Measurements from ENCODE around the gene HRH3.

Gene HRH3

DNA sequence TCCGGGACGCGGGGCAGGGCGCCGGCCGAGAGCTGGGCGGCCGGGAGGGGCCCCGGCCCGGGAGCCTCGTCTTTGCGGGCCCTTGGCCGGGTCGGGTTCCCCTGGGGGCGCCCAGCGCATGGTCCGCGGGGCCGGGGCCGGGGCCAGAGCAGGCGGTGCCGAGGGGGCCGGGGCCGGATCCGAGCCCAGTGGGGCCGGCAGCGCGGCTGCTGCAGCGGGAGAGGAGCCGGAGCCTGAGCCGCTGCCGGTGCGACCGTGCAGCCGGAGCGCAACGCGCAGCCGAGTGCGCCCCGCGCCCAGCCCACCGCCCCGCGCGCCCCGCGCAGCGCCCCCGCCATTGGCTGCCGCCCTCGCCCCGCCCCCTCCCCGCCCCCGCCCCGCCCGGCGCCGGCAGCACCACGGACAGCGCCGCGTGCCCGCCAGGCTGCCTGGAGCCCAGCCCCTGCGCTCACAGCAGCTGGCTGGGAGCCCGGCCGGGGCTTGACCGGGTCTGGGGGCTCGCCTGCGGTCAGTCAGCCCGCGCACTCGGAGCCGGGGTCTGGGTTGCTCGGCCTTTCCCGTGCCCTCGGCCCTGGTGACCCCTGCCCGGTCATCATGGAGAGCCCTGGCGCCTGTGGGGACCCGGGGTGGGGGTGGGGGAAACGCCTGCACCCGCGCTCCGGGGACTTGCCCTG, at the start of gene HRH3:
Gene HRH3 (minus strand): TSS at position 287 of the 674 bp plus-strand sequence. CDS start 308 bp downstream, outside the sequence.
- Histone ChIP-seq H3K4me3 (ENCODE audit: low read depth, low read length) (peak within 1 kb of the TSS; percentile 49), H3K9me3 (ENCODE audit: control insufficient read depth, insufficient read depth, low read length) (no peaks in the 10 kb centered on the region), H3K9ac (ENCODE audit: low read depth, low read length) (no peak within 1 kb of the TSS), H3K4me1 (ENCODE audit: control insufficient read depth, insufficient read depth, low read length) (no peaks in the 10 kb centered on the region), H3K36me3 (ENCODE audit: control insufficient read depth, insufficient read depth, low read length) (no peaks in the 10 kb centered on the region), H3K27me3 (ENCODE audit: control insufficient read depth, insufficient read depth, low read length) (peaks cover 29% of the 10 kb centered on the region)

DNA sequence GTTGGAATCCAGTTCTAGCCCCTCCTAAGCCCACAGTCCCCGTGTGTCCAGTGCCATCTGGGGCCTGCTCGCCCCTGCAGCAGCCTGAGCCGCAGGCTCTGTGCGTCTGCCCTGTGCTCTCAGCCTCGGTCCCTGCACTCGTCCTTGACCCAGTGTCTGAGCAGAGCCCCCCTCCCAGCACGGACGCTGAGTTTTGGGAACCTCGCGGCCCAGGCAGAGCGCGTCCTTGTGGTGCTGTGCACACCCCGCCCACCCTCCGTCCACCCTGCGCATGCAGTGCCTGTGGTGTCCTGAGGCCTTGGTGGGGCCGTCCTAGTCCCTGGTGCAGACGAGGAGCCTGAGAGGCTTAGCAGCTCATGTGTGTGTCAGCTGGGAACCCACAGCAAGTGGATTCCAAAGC, 49.8 kb upstream of the HRH3 start:
- peaks cover 24% of the 10 kb centered on the region for H3K36me3 ChIP-seq (ENCODE audit: control insufficient read depth, insufficient read depth, low read length)
- H3K9me3 ChIP-seq (ENCODE audit: control insufficient read depth, insufficient read depth, low read length) = no peaks in the 10 kb centered on the region
- H3K4me1 ChIP-seq (ENCODE audit: control insufficient read depth, insufficient read depth, low read length) = no peaks in the 10 kb centered on the region
- H3K9ac ChIP-seq (ENCODE audit: low read depth, low read length) = no peak overlapping the region
- no peak overlapping the region for H3K4me3 ChIP-seq (ENCODE audit: low read depth, low read length)
- no peaks in the 10 kb centered on the region for H3K27me3 ChIP-seq (ENCODE audit: control insufficient read depth, insufficient read depth, low read length)

DNA sequence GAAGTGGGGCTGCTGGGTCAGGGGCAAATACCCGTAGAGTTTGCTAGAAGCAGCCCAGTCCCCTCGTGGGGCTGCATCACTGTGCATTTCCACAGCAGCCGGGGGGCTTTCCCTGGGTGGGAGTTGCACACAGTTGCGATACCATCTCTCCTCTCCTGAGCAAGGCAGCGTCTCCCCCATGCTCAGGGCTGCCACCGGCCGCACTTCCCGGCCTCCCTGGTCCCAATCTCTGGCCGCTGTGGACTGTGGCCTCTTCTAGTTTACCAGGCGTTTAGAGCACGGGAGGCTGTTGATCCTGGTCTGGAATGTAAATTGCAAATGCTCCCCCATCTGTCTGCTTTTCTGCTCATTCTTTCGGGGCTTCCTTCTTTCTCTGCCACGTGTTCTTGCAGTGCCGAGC, 49.3 kb upstream of the HRH3 start:
- Histone ChIP-seq H3K9me3 (ENCODE audit: control insufficient read depth, insufficient read depth, low read length) (no peaks in the 10 kb centered on the region), H3K36me3 (ENCODE audit: control insufficient read depth, insufficient read depth, low read length) (peaks cover 25% of the 10 kb centered on the region), H3K4me1 (ENCODE audit: control insufficient read depth, insufficient read depth, low read length) (no peaks in the 10 kb centered on the region), H3K4me3 (ENCODE audit: low read depth, low read length) (no peak overlapping the region), H3K9ac (ENCODE audit: low read depth, low read length) (no peak overlapping the region), H3K27me3 (ENCODE audit: control insufficient read depth, insufficient read depth, low read length) (no peaks in the 10 kb centered on the region)

DNA sequence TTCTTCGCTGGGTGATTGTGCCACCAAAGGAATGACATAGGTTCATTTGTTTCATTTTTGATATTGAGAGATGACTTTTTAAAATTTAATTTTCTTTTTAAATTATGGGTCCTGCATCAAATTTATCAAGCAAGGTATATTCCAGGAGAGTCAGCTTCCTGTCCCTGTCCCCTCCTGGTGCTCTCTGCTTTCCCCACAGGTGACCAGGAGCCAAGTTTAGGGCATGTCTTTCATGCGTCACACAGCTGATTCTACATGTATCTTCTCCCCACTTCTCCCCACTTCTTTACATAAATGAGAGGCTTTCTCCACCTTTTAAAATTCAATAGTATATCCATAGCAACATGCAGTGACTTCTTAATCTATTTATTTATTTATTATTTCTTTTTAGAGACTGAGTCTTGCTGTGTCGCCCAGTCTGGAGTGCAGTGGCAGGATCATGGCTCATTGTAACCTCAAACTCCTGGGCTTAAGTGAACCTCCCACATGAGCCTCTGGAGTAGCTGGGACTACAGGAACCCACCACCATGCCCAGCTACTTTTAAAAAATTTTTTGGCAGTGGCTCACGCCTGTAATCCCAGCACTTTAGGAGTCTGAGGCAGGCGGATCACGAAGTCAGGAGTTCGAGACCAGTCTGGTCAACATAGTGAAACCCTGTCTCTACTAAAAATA, 48.3 kb upstream of the HRH3 start:
- no peaks in the 10 kb centered on the region for H3K9me3 ChIP-seq (ENCODE audit: control insufficient read depth, insufficient read depth, low read length)
- no peak overlapping the region for H3K4me3 ChIP-seq (ENCODE audit: low read depth, low read length)
- H3K9ac ChIP-seq (ENCODE audit: low read depth, low read length) = no peak overlapping the region
- H3K4me1 ChIP-seq (ENCODE audit: control insufficient read depth, insufficient read depth, low read length) = no peaks in the 10 kb centered on the region
- H3K36me3 ChIP-seq (ENCODE audit: control insufficient read depth, insufficient read depth, low read length) = peaks cover 28% of the 10 kb centered on the region
- no peaks in the 10 kb centered on the region for H3K27me3 ChIP-seq (ENCODE audit: control insufficient read depth, insufficient read depth, low read length)

DNA sequence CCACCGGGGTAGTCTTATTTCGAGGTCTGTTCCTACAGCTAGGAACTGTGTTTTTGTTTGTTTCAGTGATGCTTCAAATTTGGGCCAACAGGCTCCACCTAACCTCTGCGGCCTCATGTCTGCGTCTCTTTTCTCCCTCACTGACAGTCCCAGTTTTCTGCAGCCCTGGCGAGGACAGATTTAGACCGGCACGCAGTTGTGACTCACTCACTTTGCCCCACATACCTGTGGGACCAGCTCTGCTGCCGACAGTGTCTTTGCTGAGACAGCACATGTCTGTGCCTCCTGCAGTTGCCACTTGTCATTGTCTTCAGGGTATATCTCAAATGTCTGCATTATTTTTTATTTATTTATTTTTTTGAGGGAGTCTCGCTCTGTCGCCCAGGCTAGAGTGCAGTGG, 47.5 kb upstream of the HRH3 start:
- peaks cover 30% of the 10 kb centered on the region for H3K36me3 ChIP-seq (ENCODE audit: control insufficient read depth, insufficient read depth, low read length)

DNA sequence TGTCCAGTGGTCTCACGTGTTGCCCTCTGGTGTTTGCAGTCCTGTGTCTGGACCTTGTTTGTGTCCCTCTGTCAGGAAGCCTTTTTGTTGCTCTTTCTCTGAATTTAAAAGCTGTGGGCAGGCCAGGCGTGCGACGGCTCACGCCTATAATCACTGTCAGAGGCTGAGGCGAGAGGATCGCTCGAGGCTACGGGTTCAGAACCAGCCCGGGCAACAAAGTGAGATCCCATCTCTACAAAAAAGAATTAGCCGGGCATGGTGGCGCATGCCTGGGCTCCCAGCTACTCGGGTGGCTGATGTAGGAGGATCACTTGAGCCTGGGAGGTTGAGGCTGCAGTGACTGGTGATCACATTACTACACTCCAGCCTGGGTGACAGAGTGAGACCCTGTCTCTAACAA, 46.8 kb upstream of the HRH3 start:
- Histone ChIP-seq H3K9me3 (ENCODE audit: control insufficient read depth, insufficient read depth, low read length) (no peaks in the 10 kb centered on the region), H3K9ac (ENCODE audit: low read depth, low read length) (no peak overlapping the region), H3K27me3 (ENCODE audit: control insufficient read depth, insufficient read depth, low read length) (no peaks in the 10 kb centered on the region), H3K4me1 (ENCODE audit: control insufficient read depth, insufficient read depth, low read length) (no peaks in the 10 kb centered on the region), H3K36me3 (ENCODE audit: control insufficient read depth, insufficient read depth, low read length) (peaks cover 28% of the 10 kb centered on the region), H3K4me3 (ENCODE audit: low read depth, low read length) (no peak overlapping the region)

More for the DNA sequence above, 47.5 kb upstream of the HRH3 start:
- Histone ChIP-seq H3K27me3 (ENCODE audit: control insufficient read depth, insufficient read depth, low read length) (no peaks in the 10 kb centered on the region), H3K4me1 (ENCODE audit: control insufficient read depth, insufficient read depth, low read length) (no peaks in the 10 kb centered on the region), H3K4me3 (ENCODE audit: low read depth, low read length) (no peak overlapping the region), H3K9ac (ENCODE audit: low read depth, low read length) (no peak overlapping the region), H3K9me3 (ENCODE audit: control insufficient read depth, insufficient read depth, low read length) (no peaks in the 10 kb centered on the region)

DNA sequence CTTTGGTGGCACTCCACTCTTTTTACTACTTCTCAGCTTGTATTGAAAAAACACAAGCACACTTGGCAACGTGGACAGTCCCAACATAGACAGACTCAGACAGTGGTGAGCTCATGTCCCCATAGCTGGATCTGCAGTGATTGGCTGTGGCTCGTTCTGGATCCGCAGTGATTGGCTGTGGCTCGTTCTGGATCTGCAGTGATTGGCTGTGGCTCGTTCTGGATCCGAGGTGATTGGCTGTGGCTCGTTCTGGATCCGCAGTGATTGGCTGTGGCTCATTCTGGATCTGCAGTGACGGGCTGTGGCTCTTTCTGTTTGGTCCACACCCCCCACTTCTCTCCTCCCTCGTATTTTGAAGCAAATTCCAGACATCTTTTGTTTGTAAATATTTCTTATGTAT, 46.3 kb upstream of the HRH3 start:
- H3K9me3 ChIP-seq (ENCODE audit: control insufficient read depth, insufficient read depth, low read length) = no peaks in the 10 kb centered on the region
- no peak overlapping the region for H3K4me3 ChIP-seq (ENCODE audit: low read depth, low read length)
- peaks cover 27% of the 10 kb centered on the region for H3K36me3 ChIP-seq (ENCODE audit: control insufficient read depth, insufficient read depth, low read length)
- no peak overlapping the region for H3K9ac ChIP-seq (ENCODE audit: low read depth, low read length)
- no peaks in the 10 kb centered on the region for H3K4me1 ChIP-seq (ENCODE audit: control insufficient read depth, insufficient read depth, low read length)
- H3K27me3 ChIP-seq (ENCODE audit: control insufficient read depth, insufficient read depth, low read length) = no peaks in the 10 kb centered on the region

DNA sequence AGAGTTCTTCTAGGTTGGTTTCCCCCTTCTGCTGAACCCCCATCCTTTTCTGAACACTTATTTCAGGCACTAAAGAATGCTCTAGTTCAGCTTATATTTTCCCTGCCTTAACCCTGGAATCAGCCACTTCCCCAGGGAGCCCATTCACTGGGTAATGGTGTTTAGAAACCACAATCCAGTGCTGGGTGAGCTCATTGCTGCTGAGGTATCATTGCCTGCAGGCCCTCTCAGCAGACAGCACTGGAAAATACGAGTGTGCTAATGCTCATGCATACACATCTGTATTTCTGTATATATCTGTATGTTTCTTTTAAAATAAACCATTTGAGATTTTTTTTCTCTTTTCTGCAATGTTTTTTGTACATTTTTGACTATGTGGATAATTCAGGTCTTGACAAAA, 45.3 kb upstream of the HRH3 start:
- H3K36me3 ChIP-seq (ENCODE audit: control insufficient read depth, insufficient read depth, low read length) = peaks cover 34% of the 10 kb centered on the region
- H3K9ac ChIP-seq (ENCODE audit: low read depth, low read length) = no peak overlapping the region
- no peak overlapping the region for H3K4me3 ChIP-seq (ENCODE audit: low read depth, low read length)
- no peaks in the 10 kb centered on the region for H3K27me3 ChIP-seq (ENCODE audit: control insufficient read depth, insufficient read depth, low read length)
- no peaks in the 10 kb centered on the region for H3K4me1 ChIP-seq (ENCODE audit: control insufficient read depth, insufficient read depth, low read length)
- H3K9me3 ChIP-seq (ENCODE audit: control insufficient read depth, insufficient read depth, low read length) = no peaks in the 10 kb centered on the region

DNA sequence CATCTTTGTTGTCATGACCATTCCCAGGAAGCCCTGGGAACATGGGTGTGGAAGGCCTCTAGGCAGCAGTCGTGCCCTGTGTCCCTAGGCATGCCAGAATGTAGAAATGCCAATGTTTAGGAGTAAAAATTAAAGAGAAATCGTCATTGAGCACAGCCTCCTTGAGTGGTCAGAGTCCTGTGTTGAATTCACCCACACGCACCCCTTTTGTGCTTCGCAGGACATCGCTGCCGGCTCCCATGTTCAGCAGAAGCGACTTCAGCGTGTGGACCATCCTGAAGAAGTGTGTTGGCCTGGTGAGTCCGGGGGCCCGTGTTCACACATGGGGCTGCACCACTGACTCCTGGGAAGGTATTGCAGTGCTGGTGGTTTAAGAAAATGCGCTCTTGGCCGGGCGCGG, 43.3 kb upstream of the HRH3 start:
- Histone ChIP-seq H3K27me3 (ENCODE audit: control insufficient read depth, insufficient read depth, low read length) (no peaks in the 10 kb centered on the region), H3K9me3 (ENCODE audit: control insufficient read depth, insufficient read depth, low read length) (no peaks in the 10 kb centered on the region), H3K9ac (ENCODE audit: low read depth, low read length) (no peak overlapping the region), H3K4me1 (ENCODE audit: control insufficient read depth, insufficient read depth, low read length) (no peaks in the 10 kb centered on the region), H3K4me3 (ENCODE audit: low read depth, low read length) (no peak overlapping the region), H3K36me3 (ENCODE audit: control insufficient read depth, insufficient read depth, low read length) (peaks cover 46% of the 10 kb centered on the region)

DNA sequence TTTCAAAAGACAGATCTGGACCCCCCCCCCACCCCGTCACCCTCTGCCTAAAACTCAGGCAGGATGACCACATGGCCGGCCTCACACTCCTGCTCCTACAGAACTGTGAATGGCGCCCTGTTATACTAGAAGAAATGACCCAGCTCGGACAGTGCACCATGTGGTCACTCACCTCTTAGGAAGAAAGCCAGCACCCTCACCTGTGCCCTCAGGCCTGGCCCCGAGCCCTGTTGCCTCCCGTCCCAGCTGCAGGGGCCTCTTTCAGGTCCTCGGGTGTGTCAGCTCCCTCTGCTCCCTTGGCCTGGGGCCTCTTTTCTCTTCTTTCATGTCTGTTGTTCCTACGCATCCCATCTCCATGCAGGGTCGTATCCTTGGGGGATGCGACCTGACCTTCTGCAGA, 42.0 kb upstream of the HRH3 start:
- no peak overlapping the region for H3K9ac ChIP-seq (ENCODE audit: low read depth, low read length)
- peaks cover 46% of the 10 kb centered on the region for H3K36me3 ChIP-seq (ENCODE audit: control insufficient read depth, insufficient read depth, low read length)

DNA sequence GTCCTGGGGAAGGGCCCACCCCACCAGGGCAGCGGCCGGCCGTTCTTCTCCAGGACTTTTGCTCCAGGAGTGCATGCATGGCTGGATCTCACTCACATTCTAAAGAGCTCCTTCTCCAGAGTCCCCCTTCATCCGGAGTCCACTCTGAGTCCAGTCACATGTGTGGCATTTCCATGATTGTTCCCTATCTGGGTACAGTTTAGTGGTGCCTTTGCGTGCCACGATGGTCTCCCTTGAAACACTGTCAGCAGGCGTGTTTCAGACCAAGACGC, 39.2 kb upstream of the HRH3 start:
- H3K36me3 ChIP-seq (ENCODE audit: control insufficient read depth, insufficient read depth, low read length) = peaks cover 41% of the 10 kb centered on the region

More for the DNA sequence above, 42.0 kb upstream of the HRH3 start:
- Histone ChIP-seq H3K4me1 (ENCODE audit: control insufficient read depth, insufficient read depth, low read length) (no peaks in the 10 kb centered on the region), H3K27me3 (ENCODE audit: control insufficient read depth, insufficient read depth, low read length) (no peaks in the 10 kb centered on the region), H3K4me3 (ENCODE audit: low read depth, low read length) (no peak overlapping the region), H3K9me3 (ENCODE audit: control insufficient read depth, insufficient read depth, low read length) (no peaks in the 10 kb centered on the region)

DNA sequence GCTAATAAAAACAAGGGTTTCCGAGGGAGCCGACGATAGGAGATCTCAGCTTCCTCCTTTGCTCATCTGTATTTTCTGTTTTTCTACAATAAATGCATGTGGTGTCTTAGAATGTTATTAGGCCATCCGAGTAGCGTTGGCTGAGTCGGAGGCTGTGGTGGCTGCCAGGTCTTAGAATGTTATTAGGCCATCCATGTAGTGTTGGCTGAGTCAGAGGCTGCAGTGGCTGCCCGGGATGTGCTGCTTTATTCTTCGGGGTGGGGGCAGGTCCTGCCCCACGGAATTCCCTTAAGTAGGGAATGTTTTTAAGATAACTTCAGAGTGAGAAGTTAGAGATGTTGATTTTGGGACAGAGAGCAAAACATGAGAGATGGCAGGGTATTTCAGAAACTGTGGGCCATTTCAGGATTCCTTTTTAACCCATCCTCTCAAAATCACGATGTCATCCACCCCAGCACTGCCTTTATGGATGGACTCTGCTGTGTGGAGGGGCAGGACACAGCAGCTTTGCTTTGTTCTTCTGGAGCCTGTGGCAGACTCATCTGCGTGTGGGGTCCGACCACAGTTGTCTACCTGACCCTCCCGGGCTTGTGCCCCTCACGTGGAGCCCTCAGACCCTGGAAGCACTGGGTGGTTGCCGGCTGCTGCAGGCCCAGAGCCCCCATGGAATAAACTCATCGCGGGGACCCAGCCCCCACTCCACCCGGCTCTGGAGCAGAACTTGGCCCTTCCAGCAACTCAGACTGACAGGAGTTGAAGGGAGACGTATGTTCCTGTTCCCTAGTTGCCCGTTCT, 38.6 kb upstream of the HRH3 start:
- Histone ChIP-seq H3K27me3 (ENCODE audit: control insufficient read depth, insufficient read depth, low read length) (no peaks in the 10 kb centered on the region), H3K36me3 (ENCODE audit: control insufficient read depth, insufficient read depth, low read length) (peaks cover 37% of the 10 kb centered on the region), H3K9me3 (ENCODE audit: control insufficient read depth, insufficient read depth, low read length) (no peaks in the 10 kb centered on the region), H3K4me3 (ENCODE audit: low read depth, low read length) (no peak overlapping the region), H3K9ac (ENCODE audit: low read depth, low read length) (no peak overlapping the region), H3K4me1 (ENCODE audit: control insufficient read depth, insufficient read depth, low read length) (no peaks in the 10 kb centered on the region)

More for the DNA sequence above, 39.2 kb upstream of the HRH3 start:
- H3K4me1 ChIP-seq (ENCODE audit: control insufficient read depth, insufficient read depth, low read length) = no peaks in the 10 kb centered on the region
- H3K9ac ChIP-seq (ENCODE audit: low read depth, low read length) = no peak overlapping the region
- H3K27me3 ChIP-seq (ENCODE audit: control insufficient read depth, insufficient read depth, low read length) = no peaks in the 10 kb centered on the region
- H3K4me3 ChIP-seq (ENCODE audit: low read depth, low read length) = no peak overlapping the region
- H3K9me3 ChIP-seq (ENCODE audit: control insufficient read depth, insufficient read depth, low read length) = no peaks in the 10 kb centered on the region
